IPS-NIHi7 (cell line): ENCODE results near the gene TUBGCP3.

Experiments used
- DNase-seq: peaks from one replicate; pipeline ENCODE4 v3.0.0; 2012; ENCODE audit warnings: mixed read lengths; ENCODE audit errors: extremely low spot score

Gene TUBGCP3

DNA sequence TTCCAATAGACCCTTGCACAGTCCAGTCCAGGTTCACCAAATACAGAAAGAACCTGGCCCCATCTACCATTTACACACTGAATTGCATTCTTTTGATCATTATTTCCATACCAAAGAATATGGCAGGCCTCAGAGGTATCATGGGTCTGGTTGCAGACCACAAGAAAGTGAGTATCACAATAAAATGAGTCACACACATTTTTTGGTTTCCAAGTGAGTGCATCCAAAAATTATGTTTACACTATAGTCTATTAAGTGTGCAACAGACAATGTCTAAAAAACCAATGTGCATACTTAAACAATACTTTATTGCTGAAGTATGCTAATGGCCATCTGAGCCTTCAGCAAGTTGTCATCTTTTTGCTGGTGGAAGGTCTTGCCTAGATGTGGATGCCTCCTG, 106.5 kb downstream of the TUBGCP3 start:
- DNase-seq: no peak

GRCh38 chr13:112479389-112479788, 108.6 kb downstream of the TUBGCP3 start:
- DNase-seq: no peak

GRCh38 chr13:112477070-112477619, 110.8 kb downstream of the TUBGCP3 start:
- no peak for DNase-seq

DNA sequence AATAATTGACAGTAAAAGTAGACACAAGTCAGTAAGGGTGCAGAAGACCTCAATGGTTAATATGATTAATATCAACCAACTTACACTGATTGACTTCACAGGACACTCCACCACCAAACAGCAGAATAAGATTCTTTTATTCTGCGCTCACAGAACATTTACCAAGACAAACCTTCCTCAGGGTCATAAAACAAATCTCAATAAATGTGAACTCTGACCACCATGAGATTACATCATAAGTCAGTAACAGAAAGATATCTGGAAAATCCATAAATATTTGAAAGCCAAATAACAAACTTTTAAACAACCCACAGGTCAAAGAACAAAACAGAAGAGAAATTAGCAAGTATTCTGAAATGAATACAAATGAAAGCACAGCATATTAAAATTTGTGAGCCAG, 112.1 kb downstream of the TUBGCP3 start:
- no peak for DNase-seq

GRCh38 chr13:112474869-112475268, 113.1 kb downstream of the TUBGCP3 start:
- no peak for DNase-seq

GRCh38 chr13:112473818-112474217, 114.1 kb downstream of the TUBGCP3 start:
- no peak for DNase-seq

GRCh38 chr13:112469071-112469745, 118.7 kb downstream of the TUBGCP3 start:
- DNase-seq: no peak

DNA sequence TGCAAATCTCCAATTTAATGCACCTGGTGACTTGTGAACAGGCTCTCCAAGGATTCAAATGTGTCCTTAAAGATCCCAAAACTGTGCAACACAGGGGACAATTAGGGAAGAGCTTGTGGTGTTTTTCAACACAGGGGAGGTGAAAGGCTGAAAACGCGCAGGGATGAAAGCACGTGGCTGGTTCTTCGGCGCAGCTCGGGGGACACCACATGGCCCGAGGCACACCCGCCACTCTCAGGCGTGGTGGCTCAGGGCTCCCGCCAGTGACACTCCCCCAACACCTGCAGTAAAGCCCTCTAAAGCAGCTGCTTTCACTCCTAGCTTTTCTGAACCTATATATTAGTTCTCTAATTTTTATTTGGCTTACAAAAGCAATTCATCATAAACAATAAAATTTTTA, 119.9 kb downstream of the TUBGCP3 start:
- no peak for DNase-seq

GRCh38 chr13:112467236-112467635, 120.7 kb downstream of the TUBGCP3 start:
- no peak for DNase-seq

DNA sequence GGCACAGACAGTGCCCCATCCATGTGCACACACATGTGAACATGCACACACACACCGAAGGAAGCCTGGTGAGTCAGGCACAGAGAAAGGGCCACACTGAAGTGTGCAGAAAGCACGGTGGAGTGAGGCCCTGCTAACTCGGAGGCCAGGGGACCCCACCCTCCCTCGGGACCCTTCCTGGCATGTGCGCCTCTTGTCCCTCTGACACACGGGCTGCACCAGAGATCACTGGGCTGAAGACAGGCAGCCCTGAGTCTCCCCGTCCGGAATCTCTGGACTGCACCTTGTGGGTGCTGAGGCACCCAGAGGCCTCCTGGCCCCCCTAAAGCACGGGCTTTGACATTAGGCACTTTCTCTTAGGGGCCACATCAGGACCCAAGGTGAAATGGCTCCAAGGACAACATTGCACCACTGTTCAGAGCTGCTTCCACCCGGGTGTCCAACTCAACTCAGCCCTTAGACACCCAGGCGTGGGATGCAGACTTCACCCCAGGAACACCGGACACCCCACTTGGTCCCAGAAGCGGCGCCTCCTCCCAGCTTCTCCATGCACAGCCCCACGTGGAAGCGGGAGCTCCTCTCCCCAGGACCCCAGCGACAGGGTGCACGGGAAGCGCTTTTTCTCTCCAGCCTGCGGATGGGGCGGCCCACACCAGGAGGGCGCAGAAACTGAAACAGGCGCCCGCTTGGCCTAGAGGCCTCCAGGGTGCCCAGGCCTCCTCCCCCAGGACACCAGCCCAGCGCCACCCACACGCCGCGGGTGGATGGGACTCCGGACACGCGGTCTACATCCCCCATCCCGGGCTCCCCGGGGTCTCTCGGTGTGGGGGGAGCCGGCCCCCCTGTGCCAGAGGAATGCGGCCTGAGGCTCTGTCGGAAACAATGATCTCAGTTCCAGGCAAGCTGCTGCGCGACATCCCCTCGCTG, 121.6 kb downstream of the TUBGCP3 start:
- no peak for DNase-seq

DNA sequence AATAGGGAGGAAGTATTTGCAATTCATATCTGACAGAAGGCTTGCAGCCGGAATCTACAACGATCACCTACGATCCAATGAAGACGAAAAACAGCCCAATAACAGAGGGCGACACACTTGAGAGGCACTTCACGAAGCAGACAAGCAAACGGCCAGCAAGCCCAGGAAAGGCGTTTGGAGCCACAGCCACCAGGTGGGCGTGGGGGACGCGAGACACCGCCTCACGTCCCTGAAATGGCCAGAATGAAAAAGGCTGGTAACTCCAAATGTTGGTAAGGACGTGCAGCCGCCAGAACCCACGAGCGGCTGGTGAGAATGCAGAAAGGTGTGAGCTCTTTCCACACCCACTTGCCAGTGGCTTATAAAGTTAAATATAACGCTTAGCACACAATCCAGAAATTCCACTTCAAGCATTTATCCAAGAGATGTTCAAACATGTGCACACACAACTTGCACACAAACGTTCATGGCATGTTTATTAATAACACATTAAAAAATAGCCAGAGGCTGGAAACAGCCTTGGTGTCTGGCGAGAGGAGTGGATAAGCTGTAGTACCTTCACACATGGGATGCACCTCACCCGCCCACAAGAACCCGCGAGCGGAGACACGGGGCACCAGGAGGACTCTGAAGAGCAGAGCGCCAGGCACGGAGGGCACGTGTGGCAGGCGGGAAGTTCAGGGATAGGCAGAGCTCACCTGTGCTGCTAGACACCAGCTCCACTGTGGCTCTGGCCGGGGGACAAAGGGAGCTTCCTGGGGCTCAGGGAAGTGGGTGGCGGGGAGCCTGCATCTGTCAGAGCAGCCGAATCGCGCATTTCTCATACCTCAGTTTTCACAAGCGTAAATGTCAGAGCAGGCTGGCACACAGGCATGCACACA, 122.5 kb downstream of the TUBGCP3 start:
- DNase-seq: no peak

DNA sequence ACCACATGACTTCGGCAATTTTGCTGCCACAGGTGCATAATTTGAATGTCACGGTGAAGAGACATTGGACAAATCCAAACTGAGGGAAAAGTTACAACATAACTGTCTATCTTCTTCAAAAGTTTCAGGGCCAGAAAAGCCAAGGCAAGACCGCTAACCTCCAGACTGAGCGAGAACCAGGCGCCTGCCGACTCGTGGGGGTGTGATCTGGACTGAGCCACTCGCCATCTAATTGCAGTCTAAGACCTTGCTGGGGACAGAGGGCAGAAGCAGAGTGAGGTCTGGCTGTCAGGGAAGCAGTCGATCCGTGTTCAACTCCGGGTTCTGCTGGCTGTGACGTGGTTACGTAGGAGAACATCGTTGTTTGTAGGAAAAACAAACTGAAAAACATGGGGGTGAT, 123.2 kb downstream of the TUBGCP3 start:
- DNase-seq: no peak

GRCh38 chr13:112462408-112462807, 125.5 kb downstream of the TUBGCP3 start:
- DNase-seq: no peak

DNA sequence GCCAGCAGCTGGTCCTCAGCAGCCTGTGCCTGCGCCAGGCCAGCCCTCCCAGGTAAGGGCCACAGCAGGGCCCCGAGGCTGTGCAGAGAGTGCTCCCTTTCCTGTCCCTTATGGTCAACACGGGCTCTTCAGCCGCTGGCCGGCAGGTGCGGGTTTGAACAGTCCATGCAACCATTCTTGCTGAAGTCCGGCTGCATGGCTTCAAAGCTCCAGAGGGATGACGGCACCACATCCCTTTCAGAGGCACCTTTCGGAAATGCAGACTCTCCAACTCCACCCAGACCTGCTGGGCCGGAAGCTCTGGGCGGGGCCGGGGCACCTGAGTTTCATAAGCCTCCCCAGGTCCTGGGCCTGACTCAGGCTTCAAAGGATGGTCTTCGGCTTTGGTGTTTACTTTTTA, 130.5 kb downstream of the TUBGCP3 start:
- DNase-seq: no peak

GRCh38 chr13:112457081-112457480, 130.9 kb downstream of the TUBGCP3 start:
- no peak for DNase-seq

DNA sequence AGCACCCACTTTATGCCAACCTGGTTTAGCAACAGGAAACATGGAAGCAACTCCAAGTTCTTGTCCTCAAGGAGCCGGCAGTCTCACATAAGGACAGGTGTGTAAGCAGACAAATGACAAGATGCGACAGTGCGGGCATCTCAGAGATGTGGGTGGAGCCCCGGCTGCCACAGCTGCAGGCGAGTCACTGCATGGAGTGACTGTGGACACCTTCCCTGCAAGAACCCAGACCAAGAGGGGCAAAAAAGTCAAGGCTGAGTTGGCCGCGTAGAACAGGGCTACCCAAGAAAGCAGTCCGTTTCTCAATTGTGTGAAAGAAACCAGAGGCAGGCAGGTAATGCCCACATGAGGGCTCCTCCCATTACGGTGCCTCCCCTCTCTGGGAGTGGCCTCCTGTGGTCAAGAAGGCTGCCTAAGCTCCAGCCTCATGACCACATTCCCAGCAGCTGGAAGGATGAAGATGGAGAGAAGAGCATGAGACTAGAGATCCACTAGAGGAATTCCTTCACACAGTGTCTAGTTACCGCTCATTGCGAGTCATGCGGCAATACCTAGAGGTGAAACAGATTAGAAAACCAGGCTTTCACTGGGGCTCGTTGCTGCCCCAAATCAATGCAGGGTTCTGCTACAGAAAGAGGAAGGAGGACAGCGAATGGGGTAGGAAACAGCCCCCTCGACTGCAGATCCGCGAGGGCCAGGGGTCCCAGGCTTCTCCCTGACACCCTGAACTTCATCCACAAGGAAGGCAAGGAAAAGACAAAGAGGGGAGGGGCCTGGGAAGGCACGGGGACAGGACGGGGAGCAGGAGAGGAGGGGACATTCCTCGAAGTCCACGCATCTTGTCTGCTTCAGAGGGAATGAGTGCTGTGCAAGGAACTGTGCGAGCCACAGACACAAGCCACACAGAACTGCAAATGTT, 131.6 kb downstream of the TUBGCP3 start:
- no peak for DNase-seq

DNA sequence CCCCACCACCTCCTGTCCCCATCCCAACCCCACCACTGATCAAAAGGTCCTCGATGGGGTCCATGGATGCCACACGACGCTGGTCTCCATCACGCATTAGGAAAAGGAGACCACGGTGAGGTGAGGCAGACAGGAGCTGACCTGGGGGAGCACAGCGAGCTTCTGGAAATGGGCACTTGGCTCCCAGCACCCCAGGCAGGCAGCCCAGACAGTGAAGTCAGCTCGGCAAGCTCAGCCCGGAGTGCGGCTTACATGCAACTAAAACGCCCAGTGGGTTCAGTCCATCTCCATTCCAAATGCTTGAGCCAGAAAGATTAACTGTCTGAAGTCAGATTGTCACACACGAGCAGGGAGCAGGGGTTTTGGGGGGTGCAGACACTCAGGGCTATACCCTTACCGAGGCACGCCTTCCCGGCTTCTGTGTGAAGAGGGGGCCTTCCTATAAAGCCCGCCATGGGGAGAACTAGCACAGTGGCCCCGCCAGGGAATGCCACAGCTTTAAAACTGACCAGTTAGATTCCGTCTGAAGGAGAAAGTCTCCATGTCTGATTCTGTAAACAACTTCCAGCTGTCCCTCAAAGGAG, 132.4 kb downstream of the TUBGCP3 start:
- DNase-seq: no peak

DNA sequence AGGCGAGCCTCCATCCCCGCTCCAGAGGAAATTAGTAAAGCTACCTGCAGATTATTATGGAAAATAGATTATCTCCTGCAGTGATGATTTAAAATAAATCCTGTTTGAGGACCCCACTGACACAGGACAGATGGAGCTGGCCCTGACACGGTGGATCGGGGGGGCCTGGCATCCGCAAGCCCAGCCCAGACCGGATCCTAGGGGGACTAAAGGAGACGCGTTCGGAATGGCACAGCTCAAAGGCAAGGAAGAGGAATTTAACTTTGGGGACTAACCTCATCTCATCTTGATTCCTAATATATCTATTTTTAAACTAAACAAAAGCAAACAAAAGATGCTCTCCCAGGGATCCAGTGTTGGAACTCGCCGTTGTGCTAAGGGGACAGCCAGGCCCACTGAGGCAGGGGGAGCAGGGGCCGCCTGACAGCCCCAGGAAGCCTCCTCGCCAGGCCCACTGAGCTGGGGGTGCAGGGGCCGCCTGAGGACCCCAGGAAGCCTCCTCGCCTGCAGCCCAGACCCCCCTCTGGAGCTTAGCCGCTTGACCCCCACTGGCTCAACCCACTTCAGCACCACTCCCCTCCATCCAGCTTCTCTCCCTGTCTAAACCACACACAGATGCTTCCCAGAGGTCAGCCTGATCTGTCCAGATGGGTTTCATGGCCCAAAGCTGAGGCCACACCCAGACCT, 133.2 kb downstream of the TUBGCP3 start:
- DNase-seq: no peak

DNA sequence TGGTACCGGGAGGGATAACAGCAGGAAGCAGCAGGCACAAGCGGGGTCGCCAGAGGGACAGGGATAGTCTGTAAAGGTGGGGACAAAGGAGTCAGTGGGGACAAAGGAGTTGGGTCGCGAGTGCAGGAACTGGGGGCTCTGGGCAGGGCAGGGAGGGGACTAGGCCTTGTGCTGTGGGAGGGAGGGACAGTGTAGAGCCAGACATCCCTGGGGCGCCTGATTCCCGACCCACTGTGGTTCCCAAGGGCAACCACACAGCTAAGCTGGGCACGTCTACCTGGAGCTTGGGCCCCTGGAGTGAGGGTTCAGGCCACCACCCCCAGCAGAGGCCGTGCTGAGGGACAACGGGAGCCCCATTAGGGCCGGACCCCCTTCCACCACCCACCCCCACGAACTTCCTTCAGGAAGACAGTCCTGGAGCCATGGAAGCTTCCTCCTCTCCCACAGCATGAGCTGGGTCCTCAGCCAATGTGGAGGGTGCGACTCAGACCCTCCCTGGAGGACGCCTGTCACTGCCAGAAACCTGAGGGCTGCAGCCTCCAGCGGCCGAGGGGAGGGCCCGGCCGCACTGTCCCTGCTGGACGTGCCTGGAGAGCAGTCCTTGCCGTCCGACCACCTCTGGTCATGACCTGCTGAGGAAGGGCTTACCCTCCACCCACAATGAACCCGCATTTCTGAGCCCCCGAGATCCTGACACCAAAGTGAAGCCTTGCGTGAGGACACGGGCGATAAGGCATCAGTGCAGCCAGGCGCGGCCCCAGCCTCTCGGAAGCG, 133.9 kb downstream of the TUBGCP3 start:
- DNase-seq: no peak
